SJSA1 (cell line): ENCODE measurements around the gene ABCC11. TPM values are rescaled to one million over a fixed set of nuclear protein-coding genes. Genes with fewer than 3 reads are reported as not detected.

Experiments used
- DNase-seq, 2 experiments: peaks; one replicate each; pipeline ENCODE4 v3.0.0-alpha.2; 2015 to 2020; ENCODE audit warnings: low spot score in 2 of 2, low read depth in 1 of 2
- H3K27ac ChIP-seq: fragments of 250-450 bp; sonication (Bioruptor Pico); 2 replicates; pipeline ENCODE4 v1.5.1; 2020; ENCODE audit warnings: mild to moderate bottlenecking, moderate library complexity
- H3K27me3 ChIP-seq: fragments of 250-450 bp; sonication (Bioruptor Pico); replicated peaks from 2 replicates; pipeline ENCODE4 v1.5.1; 2020; ENCODE audit warnings: mild to moderate bottlenecking, moderate library complexity
- H3K36me3 ChIP-seq: fragments of 250-450 bp; sonication (Bioruptor Pico); 2 replicates; pipeline ENCODE4 v1.5.1; 2020; ENCODE audit warnings: mild to moderate bottlenecking
- H3K4me1 ChIP-seq: fragments of 250-450 bp; sonication (Bioruptor Pico); replicated peaks from 2 replicates; pipeline ENCODE4 v1.6.1; 2021; ENCODE audit warnings: mild to moderate bottlenecking
- H3K4me3 ChIP-seq: fragments of 250-450 bp; sonication (Bioruptor Pico); 2 replicates; pipeline ENCODE4 v1.5.1; 2020; ENCODE audit warnings: mild to moderate bottlenecking
- H3K9me3 ChIP-seq: fragments of 250-450 bp; sonication (Bioruptor Pico); replicated peaks from 2 replicates; pipeline ENCODE4 v1.5.1; 2020; ENCODE audit warnings: mild to moderate bottlenecking
- total RNA-seq: library from RNA; depleted of rRNA; stranded (reverse); fragments of >200 nt; shearing (Covaris generic); gene quantifications from 2 replicates; pipeline ENCODE4 v1.2.3, GENCODE V29; 2014; rRNA removed

The ABCC11 gene
- total RNA-seq, 1 experiment from 2014 or later: not detected

- H3K4me3 ChIP-seq: no peak overlapping the region
- peak; percentile 49 to 77 for DNase-seq
- no peak overlapping the region for H3K27ac ChIP-seq
- peaks cover 9% of the 10 kb centered on the region for H3K4me1 ChIP-seq
- H3K9me3 ChIP-seq: no peaks in the 10 kb centered on the region
- H3K27me3 ChIP-seq: no peaks in the 10 kb centered on the region
- H3K36me3 ChIP-seq: no peaks in the 10 kb centered on the region
Observed at GRCh38 chr16:48117217-48118105, 129.9 kb downstream of the ABCC11 start.

Other genes starting within 250 kb of the ABCC11 start
- gene ABCC12, start 91.5 kb downstream of the ABCC11 start, total RNA-seq: 0.03 TPM in 1 of 2 replicates, not detected in the other
- 28.9 and 48.5 TPM in 2 replicates for gene LONP2, start 3.2 kb downstream of the ABCC11 start, total RNA-seq
- 34.8 and 36.7 TPM in 2 replicates for gene SIAH1, start 137.9 kb upstream of the ABCC11 start, total RNA-seq